ENCODE data around the gene CASP2.

- TF ChIP-seq, protein P1, sequence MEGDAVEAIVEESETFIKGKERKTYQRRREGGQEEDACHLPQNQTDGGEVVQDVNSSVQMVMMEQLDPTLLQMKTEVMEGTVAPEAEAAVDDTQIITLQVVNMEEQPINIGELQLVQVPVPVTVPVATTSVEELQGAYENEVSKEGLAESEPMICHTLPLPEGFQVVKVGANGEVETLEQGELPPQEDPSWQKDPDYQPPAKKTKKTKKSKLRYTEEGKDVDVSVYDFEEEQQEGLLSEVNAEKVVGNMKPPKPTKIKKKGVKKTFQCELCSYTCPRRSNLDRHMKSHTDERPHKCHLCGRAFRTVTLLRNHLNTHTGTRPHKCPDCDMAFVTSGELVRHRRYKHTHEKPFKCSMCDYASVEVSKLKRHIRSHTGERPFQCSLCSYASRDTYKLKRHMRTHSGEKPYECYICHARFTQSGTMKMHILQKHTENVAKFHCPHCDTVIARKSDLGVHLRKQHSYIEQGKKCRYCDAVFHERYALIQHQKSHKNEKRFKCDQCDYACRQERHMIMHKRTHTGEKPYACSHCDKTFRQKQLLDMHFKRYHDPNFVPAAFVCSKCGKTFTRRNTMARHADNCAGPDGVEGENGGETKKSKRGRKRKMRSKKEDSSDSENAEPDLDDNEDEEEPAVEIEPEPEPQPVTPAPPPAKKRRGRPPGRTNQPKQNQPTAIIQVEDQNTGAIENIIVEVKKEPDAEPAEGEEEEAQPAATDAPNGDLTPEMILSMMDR (IDR thresholded peaks at IDR 0.05): no peak
- no peak for TF ChIP-seq POLR2A (IDR thresholded peaks at IDR 0.05)
Observed at GRCh38 chr7:143285806-143286521, 2.2 kb upstream of the CASP2 start.

All from heart left ventricle (tissue), 13 donors.